Caco-2 (cell line): ENCODE data around the gene C1QL2. TPM values are rescaled to one million over a fixed set of nuclear protein-coding genes. Genes with fewer than 3 reads are reported as not detected.

ENCODE experiments used
- BruUV-seq: library from RNA; stranded (reverse); fragments of 400-500 nt; replicated peaks from 2 replicates; lab custom pipeline; 2021; lab: Mats Ljungman, UMichigan
- CTCF ChIA-PET: fragments of 300-600 bp; sonication (Branson Sonifier 250); formaldehyde crosslinking; loops from one replicate; lab custom pipeline; 2022; ENCODE audit warnings: antibody characterized with exemption; lab: Charles Lee
- POLR2A ChIA-PET: fragments of 300-600 bp; sonication (Branson Sonifier 250); formaldehyde crosslinking; loops from one replicate; lab custom pipeline; 2022; ENCODE audit warnings: antibody characterized with exemption; lab: Charles Lee
- DNase-seq, 2 experiments: peaks; one replicate each; pipeline versions ENCODE4 v3.0.0 to v3.0.0-alpha.2; 2020 to 2022
- H3K27me3 ChIP-seq: replicated peaks from 2 replicates; pipeline ENCODE4 v1.6.0; 2011; ENCODE audit warnings: low read length; ENCODE audit not compliant: control insufficient read depth, insufficient read depth
- H3K36me3 ChIP-seq: 2 replicates; pipeline ENCODE4 v1.5.1; 2011; ENCODE audit warnings: low read length; ENCODE audit not compliant: control insufficient read depth, insufficient read depth
- H3K4me1 ChIP-seq: fragments of 250-450 bp; sonication (Bioruptor Pico); 2 replicates; pipeline ENCODE4 v1.5.1; 2020; ENCODE audit warnings: mild to moderate bottlenecking
- H3K4me3 ChIP-seq: 2 replicates; pipeline ENCODE4 v1.5.1; 2011; ENCODE audit warnings: low read depth, mild to moderate bottlenecking, control low read depth, low read length
- H3K9me3 ChIP-seq: fragments of 250-450 bp; sonication (Bioruptor Pico); 2 replicates; pipeline ENCODE4 v1.5.1; 2020; ENCODE audit warnings: mild to moderate bottlenecking, moderate library complexity
- H3K27ac Mint-ChIP-seq: one replicate; pipeline ENCODE4 v1.8.0; 2022; ENCODE audit warnings: mixed read lengths; ENCODE audit not compliant: unreplicated experiment
- H3K27me3 Mint-ChIP-seq: one replicate; pipeline ENCODE4 v1.8.0; 2022; ENCODE audit warnings: mixed read lengths; ENCODE audit not compliant: insufficient read depth, unreplicated experiment
- H3K36me3 Mint-ChIP-seq: one replicate; pipeline ENCODE4 v1.8.0; 2022; ENCODE audit warnings: mild to moderate bottlenecking, mixed read lengths; ENCODE audit not compliant: insufficient read depth, unreplicated experiment
- H3K4me1 Mint-ChIP-seq: one replicate; pipeline ENCODE4 v1.8.0; 2022; ENCODE audit warnings: low read depth, mixed read lengths; ENCODE audit not compliant: unreplicated experiment
- H3K4me3 Mint-ChIP-seq: one replicate; pipeline ENCODE4 v1.8.0; 2022; ENCODE audit warnings: mild to moderate bottlenecking, moderate library complexity, mixed read lengths; ENCODE audit not compliant: unreplicated experiment
- H3K9me3 Mint-ChIP-seq: one replicate; pipeline ENCODE4 v1.8.0; 2022; ENCODE audit warnings: mixed read lengths; ENCODE audit not compliant: unreplicated experiment
- CTCF ChIP-seq, 2 experiments: fragments of 200-600 bp in 1 of 2; IDR thresholded peaks; 1 replicate in 1 of 2; 2 replicates in 1 of 2; pipeline versions ENCODE4 v1.5.1 to v1.8.0; 2011 to 2022; ENCODE audit warnings: antibody characterized with exemption in 1 of 2, control low read depth in 1 of 2, inconsistent platforms in 1 of 2, low read depth in 1 of 2, low read length in 1 of 2, mild to moderate bottlenecking in 1 of 2, moderate library complexity in 1 of 2; ENCODE audit not compliant: insufficient read depth in 1 of 2, severe bottlenecking in 1 of 2, unreplicated experiment in 1 of 2
- intact Hi-C: fragments of 100-400 bp; cut with micrococcal nuclease; formaldehyde crosslinking; loops from one replicate; pipeline ENCODE4 v1.10.0; 2022; ENCODE audit not compliant: unreplicated experiment
- total RNA-seq: library from RNA; stranded (reverse); gene quantifications from 2 replicates; pipeline ENCODE4 v1.2.3, GENCODE V29; 2022

The C1QL2 gene
- total RNA-seq, 1 experiment from 2014 or later, result not detected

DNA sequence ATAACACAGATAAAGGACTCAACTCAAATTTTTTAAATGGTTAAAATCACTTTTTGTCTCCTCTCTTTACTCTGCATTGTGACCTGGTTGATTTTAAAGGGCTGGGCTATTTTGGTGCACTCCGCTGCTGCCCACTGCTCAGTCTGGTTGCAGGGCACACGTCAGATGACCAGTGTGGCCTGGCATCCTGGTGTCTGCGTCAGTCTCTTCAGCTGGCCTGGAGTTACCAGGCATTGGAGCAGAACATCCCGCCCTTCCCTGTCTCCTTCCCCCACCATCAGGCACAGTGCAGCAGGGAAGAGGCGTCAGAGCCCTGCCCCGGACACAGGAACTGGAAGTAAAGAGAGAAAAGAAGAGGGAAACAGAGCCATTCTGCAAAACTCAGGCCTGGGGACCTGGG, 8.9 kb downstream of the C1QL2 start:
- TF ChIP-seq CTCF (IDR thresholded peaks at IDR 0.05; ENCODE audit: insufficient read depth in 1 of 2, low read depth in 1 of 2, low read length in 1 of 2, severe bottlenecking in 1 of 2, unreplicated experiment in 1 of 2), result no peak
- CTCF ChIA-PET, result no interaction called here
- intact Hi-C loops, result no loop called here
- POLR2A ChIA-PET, result no interaction called here
- no peaks in the 10 kb centered on the region for H3K9me3 ChIP-seq
- no peak overlapping the region for H3K4me3 ChIP-seq
- H3K27me3 ChIP-seq, result no peaks in the 10 kb centered on the region
- no peak overlapping the region for H3K4me3 Mint-ChIP-seq
- H3K4me1 Mint-ChIP-seq, result no peaks in the 10 kb centered on the region
- H3K27me3 Mint-ChIP-seq, result peaks cover 19% of the 10 kb centered on the region
- DNase-seq, result no peak
- no peaks in the 10 kb centered on the region for H3K4me1 ChIP-seq
- H3K36me3 Mint-ChIP-seq, result no peaks in the 10 kb centered on the region
- no peaks in the 10 kb centered on the region for H3K36me3 ChIP-seq
- no peaks in the 10 kb centered on the region for H3K9me3 Mint-ChIP-seq
- BruUV-seq, result no TSS peak
- no peak overlapping the region for H3K27ac Mint-ChIP-seq

GRCh38 chr2:119147776-119148715, 10.5 kb downstream of the C1QL2 start:
- intact Hi-C loops, result no loop called here
- Mint-ChIP-seq H3K36me3 (no peaks in the 10 kb centered on the region), H3K4me1 (no peaks in the 10 kb centered on the region), H3K9me3 (no peaks in the 10 kb centered on the region), H3K27me3 (peaks cover 17% of the 10 kb centered on the region), H3K27ac (no peak overlapping the region), H3K4me3 (no peak overlapping the region)
- H3K4me1 ChIP-seq, result no peaks in the 10 kb centered on the region
- ChIA-PET POLR2A (no interaction called here), CTCF (no interaction called here)
- no peaks in the 10 kb centered on the region for H3K9me3 ChIP-seq
- no peaks in the 10 kb centered on the region for H3K36me3 ChIP-seq
- H3K27me3 ChIP-seq, result no peaks in the 10 kb centered on the region
- TF ChIP-seq CTCF (IDR thresholded peaks at IDR 0.05; ENCODE audit: insufficient read depth in 1 of 2, low read depth in 1 of 2, low read length in 1 of 2, severe bottlenecking in 1 of 2, unreplicated experiment in 1 of 2), result no peak
- no TSS peak for BruUV-seq
- no peak overlapping the region for H3K4me3 ChIP-seq
- no peak for DNase-seq

DNA sequence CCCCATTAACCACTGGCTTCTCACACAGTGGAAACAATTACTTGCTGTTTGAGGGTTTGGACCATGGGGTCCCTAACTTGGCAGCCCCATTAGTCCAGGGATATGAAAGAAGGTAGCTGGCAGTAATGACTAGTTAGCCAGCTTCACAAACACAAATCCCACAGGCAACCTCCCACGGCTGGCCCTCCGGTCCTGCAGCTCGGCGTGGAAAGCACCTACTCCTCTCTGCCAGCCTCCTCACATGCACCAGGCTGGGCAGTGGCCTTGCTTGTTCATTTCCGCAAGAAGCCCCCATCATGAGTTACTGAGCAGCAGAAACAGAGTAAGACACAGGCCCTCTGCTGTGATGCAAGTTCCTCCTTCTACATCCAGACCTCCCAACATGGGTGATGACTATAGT, 13.7 kb downstream of the C1QL2 start:
- Histone ChIP-seq H3K4me1 (no peaks in the 10 kb centered on the region), H3K9me3 (no peaks in the 10 kb centered on the region), H3K4me3 (no peak overlapping the region), H3K36me3 (no peaks in the 10 kb centered on the region), H3K27me3 (no peaks in the 10 kb centered on the region)
- Mint-ChIP-seq H3K9me3 (no peaks in the 10 kb centered on the region), H3K27ac (no peak overlapping the region), H3K4me1 (no peaks in the 10 kb centered on the region), H3K4me3 (no peak overlapping the region), H3K27me3 (peaks cover 16% of the 10 kb centered on the region), H3K36me3 (no peaks in the 10 kb centered on the region)
- ChIA-PET POLR2A (no interaction called here), CTCF (no interaction called here)
- DNase-seq, result no peak
- intact Hi-C loops, result no loop called here
- no peak for TF ChIP-seq CTCF (IDR thresholded peaks at IDR 0.05; ENCODE audit: insufficient read depth in 1 of 2, low read depth in 1 of 2, low read length in 1 of 2, severe bottlenecking in 1 of 2, unreplicated experiment in 1 of 2)
- BruUV-seq, result no TSS peak
